Trophoblast cell (in vitro differentiated cells and primary cell): ENCODE data around the gene RNASE13.
"Not testable (repeated sequence)": the region's sequence is repeated elsewhere in the genome, so short reads cannot be mapped to it uniquely, and the experiment has no call there.

ENCODE experiments used
- DNase-seq, 2 donors: peaks; one replicate each; pipeline ENCODE4 v3.0.0-alpha.2; 2016
- H2AFZ ChIP-seq: 2 replicates; pipeline ENCODE4 v1.6.1; 2013; ENCODE audit warnings: low read length, moderate library complexity, mild to moderate bottlenecking; ENCODE audit not compliant: insufficient read depth, poor library complexity
- H2AK5ac ChIP-seq: 2 replicates; pipeline ENCODE4 v1.6.1; 2013; ENCODE audit warnings: mild to moderate bottlenecking, low read length
- H2BK120ac ChIP-seq: 2 replicates; pipeline ENCODE4 v1.6.1; 2013; ENCODE audit warnings: low read length, mild to moderate bottlenecking, moderate library complexity; ENCODE audit not compliant: insufficient read depth, poor library complexity
- H2BK12ac ChIP-seq: 2 replicates; pipeline ENCODE4 v1.6.1; 2013; ENCODE audit warnings: mild to moderate bottlenecking, low read length, moderate library complexity
- H2BK5ac ChIP-seq: 2 replicates; pipeline ENCODE4 v1.6.1; 2013; ENCODE audit warnings: low read length, low read depth, moderate library complexity, mild to moderate bottlenecking; ENCODE audit not compliant: poor library complexity
- H3K14ac ChIP-seq: 2 replicates; pipeline ENCODE4 v1.6.1; 2013; ENCODE audit warnings: mild to moderate bottlenecking, low read length
- H3K18ac ChIP-seq: 2 replicates; pipeline ENCODE4 v1.6.1; 2013; ENCODE audit warnings: mild to moderate bottlenecking, low read length
- H3K23ac ChIP-seq: 2 replicates; pipeline ENCODE4 v1.6.1; 2013; ENCODE audit warnings: low read length
- H3K27ac ChIP-seq: 2 replicates; pipeline ENCODE4 v1.5.1; 2013; ENCODE audit warnings: low read depth, mild to moderate bottlenecking, inconsistent platforms, low read length, moderate library complexity
- H3K27me3 ChIP-seq: 2 replicates; pipeline ENCODE4 v1.6.1; 2013; ENCODE audit warnings: inconsistent platforms, mild to moderate bottlenecking, low read length, moderate library complexity; ENCODE audit not compliant: insufficient read depth
- H3K36me3 ChIP-seq, 2 experiments: 1 replicate in 1 of 2; 2 replicates in 1 of 2; pipeline ENCODE4 v1.6.1; 2013; ENCODE audit warnings: low read length in 2 of 2, mild to moderate bottlenecking in 2 of 2, moderate library complexity in 1 of 2; ENCODE audit not compliant: insufficient read depth in 2 of 2, control insufficient read depth in 1 of 2
- H3K4ac ChIP-seq: 2 replicates; pipeline ENCODE4 v1.6.1; 2013; ENCODE audit warnings: low read depth, mild to moderate bottlenecking, low read length, moderate library complexity
- H3K4me1 ChIP-seq, 2 experiments: 1 replicate in 1 of 2; 2 replicates in 1 of 2; pipeline ENCODE4 v1.6.1; 2013; ENCODE audit warnings: low read length in 2 of 2, mild to moderate bottlenecking in 2 of 2, moderate library complexity in 1 of 2; ENCODE audit not compliant: insufficient read depth in 2 of 2, control insufficient read depth in 1 of 2
- H3K4me2 ChIP-seq: 2 replicates; pipeline ENCODE4 v1.6.1; 2013; ENCODE audit warnings: inconsistent platforms, mild to moderate bottlenecking, low read length, moderate library complexity
- H3K4me3 ChIP-seq: 2 replicates; pipeline ENCODE4 v1.5.1; 2013; ENCODE audit warnings: mild to moderate bottlenecking, low read depth, low read length, inconsistent platforms
- H3K79me1 ChIP-seq: one replicate; pipeline ENCODE4 v1.6.1; 2013; ENCODE audit warnings: low read length
- H3K79me2 ChIP-seq: 2 replicates; pipeline ENCODE4 v1.6.1; 2013; ENCODE audit warnings: low read length, mild to moderate bottlenecking; ENCODE audit not compliant: control insufficient read depth, insufficient read depth, poor library complexity
- H3K9ac ChIP-seq: 2 replicates; pipeline ENCODE4 v1.6.1; 2013; ENCODE audit warnings: mild to moderate bottlenecking, low read length
- H3K9me3 ChIP-seq: 2 replicates; pipeline ENCODE4 v1.6.1; 2013; ENCODE audit warnings: low read depth, mild to moderate bottlenecking, control low read depth, inconsistent platforms, low read length; ENCODE audit not compliant: insufficient read depth
- H4K12ac ChIP-seq: 2 replicates; pipeline ENCODE4 v1.6.1; 2013; ENCODE audit warnings: low read depth, mild to moderate bottlenecking, low read length, moderate library complexity
- H4K8ac ChIP-seq: 2 replicates; pipeline ENCODE4 v1.6.1; 2013; ENCODE audit warnings: low read depth, mild to moderate bottlenecking, low read length, moderate library complexity
- H4K91ac ChIP-seq: one replicate; pipeline ENCODE4 v1.6.1; 2013; ENCODE audit warnings: low read depth, mild to moderate bottlenecking, low read length, moderate library complexity
- WGBS: extraction: QIAGEN DNeasy Blood & Tissue Kit; methylation state at CpG from one replicate; pipeline ENCODE4 v1.1.7; 2013; ENCODE audit warnings: missing lambda C conversion rate; ENCODE audit not compliant: insufficient read length, insufficient coverage; ENCODE audit errors: extremely low coverage; 5-methylcytosine and 5-hydroxymethylcytosine counted together

The RNASE13 gene

GRCh38 chr14:21009721-21010120 is 24.9 kb downstream of the RNASE13 start:
- not testable (repeated sequence) for H3K79me1 ChIP-seq, H2AFZ ChIP-seq
- no CpG with 5 or more reads among the region's 3 CpGs for WGBS

GRCh38 chr14:21003788-21004346 is 30.7 kb downstream of the RNASE13 start:
- WGBS = no CpG with 5 or more reads among the region's 14 CpGs

More at GRCh38 chr14:21009721-21010120, 24.9 kb downstream of the RNASE13 start:
- H3K4me3 ChIP-seq, H3K27ac ChIP-seq, H3K9ac ChIP-seq, H3K4me2 ChIP-seq, H4K12ac ChIP-seq, H3K9me3 ChIP-seq, H2BK120ac ChIP-seq, H3K23ac ChIP-seq, H3K4ac ChIP-seq, H3K4me1 ChIP-seq, H4K91ac ChIP-seq, H2BK5ac ChIP-seq, H3K79me2 ChIP-seq, H3K27me3 ChIP-seq, H3K36me3 ChIP-seq, H4K8ac ChIP-seq, H2AK5ac ChIP-seq, H3K14ac ChIP-seq, DNase-seq, H3K18ac ChIP-seq, H2BK12ac ChIP-seq: not testable (repeated sequence)

GRCh38 chr14:21001218-21001617 is 33.4 kb downstream of the RNASE13 start:
- Histone ChIP-seq H3K4me1 (peaks cover 10 to 22% of the 10 kb centered on the region in 2 experiments), H3K14ac (no peak overlapping the region), H2AK5ac (no peak overlapping the region), H3K36me3 (peaks cover 4% of the 10 kb centered on the region in 2 experiments), H3K79me1 (peaks cover 2% of the 10 kb centered on the region), H3K27me3 (no peaks in the 10 kb centered on the region), H2BK12ac (no peak overlapping the region), H4K91ac (no peak overlapping the region), H3K9ac (no peak overlapping the region), H2BK5ac (no peak overlapping the region), H3K27ac (no peak overlapping the region), H3K4ac (no peak overlapping the region), H3K79me2 (peaks cover 1% of the 10 kb centered on the region), H3K18ac (no peak overlapping the region), H2BK120ac (no peak overlapping the region), H3K4me2 (no peak overlapping the region), H3K23ac (no peak overlapping the region), H4K8ac (no peak overlapping the region), H4K12ac (no peak overlapping the region), H2AFZ (no peak overlapping the region), H3K4me3 (no peak overlapping the region), H3K9me3 (peaks cover 1% of the 10 kb centered on the region)
- no CpG with 5 or more reads among the region's 7 CpGs for WGBS
- DNase-seq = no peak

More at GRCh38 chr14:21003788-21004346, 30.7 kb downstream of the RNASE13 start:
- no peak overlapping the region for H4K91ac ChIP-seq
- H3K23ac ChIP-seq = no peak overlapping the region
- no peak overlapping the region for H3K14ac ChIP-seq
- H3K18ac ChIP-seq = no peak overlapping the region
- no peak overlapping the region for H3K4me3 ChIP-seq
- H3K4ac ChIP-seq = no peak overlapping the region
- H3K27ac ChIP-seq = no peak overlapping the region
- DNase-seq = no peak
- H2AFZ ChIP-seq = no peak overlapping the region
- no peaks in the 10 kb centered on the region for H3K79me2 ChIP-seq
- no peak overlapping the region for H4K8ac ChIP-seq
- no peaks in the 10 kb centered on the region for H3K9me3 ChIP-seq
- H3K36me3 ChIP-seq = no peaks in the 10 kb centered on the region
- H4K12ac ChIP-seq = no peak overlapping the region
- no peak overlapping the region for H2BK120ac ChIP-seq
- no peak overlapping the region for H2BK12ac ChIP-seq
- H2AK5ac ChIP-seq = no peak overlapping the region
- no peaks in the 10 kb centered on the region for H3K79me1 ChIP-seq
- no peak overlapping the region for H3K9ac ChIP-seq
- no peaks in the 10 kb centered on the region for H3K27me3 ChIP-seq
- no peak overlapping the region for H3K4me2 ChIP-seq
- peaks cover 7 to 10% of the 10 kb centered on the region in 2 experiments for H3K4me1 ChIP-seq
- no peak overlapping the region for H2BK5ac ChIP-seq

GRCh38 chr14:20999591-20999990 is 35.0 kb downstream of the RNASE13 start:
- Histone ChIP-seq H3K36me3 (peaks cover 8 to 18% of the 10 kb centered on the region in 2 experiments), H2AFZ (no peak overlapping the region), H4K91ac (no peak overlapping the region), H3K23ac (no peak overlapping the region), H4K12ac (no peak overlapping the region), H3K27ac (peak overlapping the region; percentile 19), H3K4ac (no peak overlapping the region), H3K18ac (no peak overlapping the region), H3K4me3 (no peak overlapping the region), H2BK120ac (no peak overlapping the region), H2BK5ac (no peak overlapping the region), H3K14ac (no peak overlapping the region), H3K9me3 (peaks cover 1% of the 10 kb centered on the region), H3K4me2 (no peak overlapping the region), H3K4me1 (peaks cover 10 to 22% of the 10 kb centered on the region in 2 experiments), H4K8ac (no peak overlapping the region), H3K27me3 (no peaks in the 10 kb centered on the region), H3K79me2 (peaks cover 1% of the 10 kb centered on the region), H3K79me1 (peaks cover 2% of the 10 kb centered on the region), H2BK12ac (no peak overlapping the region), H2AK5ac (no peak overlapping the region), H3K9ac (no peak overlapping the region)
- WGBS = no CpG with 5 or more reads among the region's 4 CpGs
- no peak for DNase-seq
